ENCODE data around the gene HOGA1.

DNA sequence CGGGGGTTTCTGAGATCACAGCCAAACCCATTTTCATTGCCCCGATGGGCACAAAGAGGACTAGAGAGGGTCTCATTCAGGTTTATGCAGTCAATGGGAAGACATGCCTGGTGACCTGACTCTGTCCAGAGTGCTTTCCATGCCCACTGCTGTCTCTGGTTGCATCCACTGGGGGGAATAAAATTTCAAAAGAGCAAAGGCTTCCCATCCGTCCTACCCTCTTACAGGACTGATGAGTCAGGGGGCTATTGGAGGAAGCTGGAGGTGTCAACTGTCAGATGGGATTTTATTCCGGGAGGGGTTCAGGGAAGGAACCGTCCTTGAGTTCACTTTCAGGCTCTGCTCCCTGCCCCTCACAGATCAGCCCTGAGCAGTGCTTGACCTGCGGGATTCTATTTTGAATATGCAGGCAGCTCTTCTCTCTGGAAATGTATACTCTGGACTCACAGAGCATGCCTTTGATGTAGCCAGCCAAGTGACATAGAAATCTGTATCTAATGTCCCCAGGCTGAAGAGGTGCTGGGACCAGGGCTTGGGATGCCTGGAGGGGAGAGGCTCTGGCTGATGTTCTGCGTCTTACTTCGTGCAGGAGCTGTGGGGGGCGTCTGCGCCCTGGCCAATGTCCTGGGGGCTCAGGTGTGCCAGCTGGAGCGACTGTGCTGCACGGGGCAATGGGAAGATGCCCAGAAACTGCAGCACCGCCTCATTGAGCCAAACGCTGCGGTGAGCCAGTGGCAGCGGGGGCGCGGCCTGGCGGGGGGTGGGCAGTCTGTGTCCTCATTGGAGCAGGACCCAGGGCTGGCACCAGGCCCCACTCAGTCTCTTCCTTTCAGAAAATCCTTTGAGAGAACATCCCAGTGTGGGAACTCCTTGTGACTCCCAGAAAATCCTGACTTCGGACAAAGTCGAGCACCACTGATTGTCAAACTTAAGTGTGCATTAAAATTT is 17.4 kb downstream of the HOGA1 start:
- TF ChIP-seq, protein P1, sequence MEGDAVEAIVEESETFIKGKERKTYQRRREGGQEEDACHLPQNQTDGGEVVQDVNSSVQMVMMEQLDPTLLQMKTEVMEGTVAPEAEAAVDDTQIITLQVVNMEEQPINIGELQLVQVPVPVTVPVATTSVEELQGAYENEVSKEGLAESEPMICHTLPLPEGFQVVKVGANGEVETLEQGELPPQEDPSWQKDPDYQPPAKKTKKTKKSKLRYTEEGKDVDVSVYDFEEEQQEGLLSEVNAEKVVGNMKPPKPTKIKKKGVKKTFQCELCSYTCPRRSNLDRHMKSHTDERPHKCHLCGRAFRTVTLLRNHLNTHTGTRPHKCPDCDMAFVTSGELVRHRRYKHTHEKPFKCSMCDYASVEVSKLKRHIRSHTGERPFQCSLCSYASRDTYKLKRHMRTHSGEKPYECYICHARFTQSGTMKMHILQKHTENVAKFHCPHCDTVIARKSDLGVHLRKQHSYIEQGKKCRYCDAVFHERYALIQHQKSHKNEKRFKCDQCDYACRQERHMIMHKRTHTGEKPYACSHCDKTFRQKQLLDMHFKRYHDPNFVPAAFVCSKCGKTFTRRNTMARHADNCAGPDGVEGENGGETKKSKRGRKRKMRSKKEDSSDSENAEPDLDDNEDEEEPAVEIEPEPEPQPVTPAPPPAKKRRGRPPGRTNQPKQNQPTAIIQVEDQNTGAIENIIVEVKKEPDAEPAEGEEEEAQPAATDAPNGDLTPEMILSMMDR (IDR thresholded peaks at IDR 0.05; ENCODE audit: low read depth, low read length, missing input control) = no peak
- TF ChIP-seq RAD21 (IDR thresholded peaks at IDR 0.05) = no peak
- TF ChIP-seq JUND (IDR thresholded peaks at IDR 0.05) = no peak
- no peak for TF ChIP-seq EGR1 (IDR thresholded peaks at IDR 0.05; ENCODE audit: low read depth in 2 of 2)
- TF ChIP-seq, protein P2, sequence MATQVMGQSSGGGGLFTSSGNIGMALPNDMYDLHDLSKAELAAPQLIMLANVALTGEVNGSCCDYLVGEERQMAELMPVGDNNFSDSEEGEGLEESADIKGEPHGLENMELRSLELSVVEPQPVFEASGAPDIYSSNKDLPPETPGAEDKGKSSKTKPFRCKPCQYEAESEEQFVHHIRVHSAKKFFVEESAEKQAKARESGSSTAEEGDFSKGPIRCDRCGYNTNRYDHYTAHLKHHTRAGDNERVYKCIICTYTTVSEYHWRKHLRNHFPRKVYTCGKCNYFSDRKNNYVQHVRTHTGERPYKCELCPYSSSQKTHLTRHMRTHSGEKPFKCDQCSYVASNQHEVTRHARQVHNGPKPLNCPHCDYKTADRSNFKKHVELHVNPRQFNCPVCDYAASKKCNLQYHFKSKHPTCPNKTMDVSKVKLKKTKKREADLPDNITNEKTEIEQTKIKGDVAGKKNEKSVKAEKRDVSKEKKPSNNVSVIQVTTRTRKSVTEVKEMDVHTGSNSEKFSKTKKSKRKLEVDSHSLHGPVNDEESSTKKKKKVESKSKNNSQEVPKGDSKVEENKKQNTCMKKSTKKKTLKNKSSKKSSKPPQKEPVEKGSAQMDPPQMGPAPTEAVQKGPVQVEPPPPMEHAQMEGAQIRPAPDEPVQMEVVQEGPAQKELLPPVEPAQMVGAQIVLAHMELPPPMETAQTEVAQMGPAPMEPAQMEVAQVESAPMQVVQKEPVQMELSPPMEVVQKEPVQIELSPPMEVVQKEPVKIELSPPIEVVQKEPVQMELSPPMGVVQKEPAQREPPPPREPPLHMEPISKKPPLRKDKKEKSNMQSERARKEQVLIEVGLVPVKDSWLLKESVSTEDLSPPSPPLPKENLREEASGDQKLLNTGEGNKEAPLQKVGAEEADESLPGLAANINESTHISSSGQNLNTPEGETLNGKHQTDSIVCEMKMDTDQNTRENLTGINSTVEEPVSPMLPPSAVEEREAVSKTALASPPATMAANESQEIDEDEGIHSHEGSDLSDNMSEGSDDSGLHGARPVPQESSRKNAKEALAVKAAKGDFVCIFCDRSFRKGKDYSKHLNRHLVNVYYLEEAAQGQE (IDR thresholded peaks at IDR 0.05) = no peak
- TF ChIP-seq MAX (IDR thresholded peaks at IDR 0.05) = no peak
- TF ChIP-seq SP1 (IDR thresholded peaks at IDR 0.05) = no peak
- TF ChIP-seq ATF3 (IDR thresholded peaks at IDR 0.05) = no peak
- TF ChIP-seq NR2F2 (IDR thresholded peaks at IDR 0.05) = no peak
- TF ChIP-seq GABPA (IDR thresholded peaks at IDR 0.05 in 1 of 2, conservative IDR thresholded peaks at IDR 0.05 in 1 of 2) = no peak
- no peak for TF ChIP-seq ZBTB33 (IDR thresholded peaks at IDR 0.05)
- no peak for TF ChIP-seq YY1 (IDR thresholded peaks at IDR 0.05)
- no peak for TF ChIP-seq FOXA1 (IDR thresholded peaks at IDR 0.05)

Measured in liver (tissue), 3 donors.